Measurements from ENCODE around the gene CRNKL1. TPM values are rescaled to one million over a fixed set of nuclear protein-coding genes. Genes with fewer than 3 reads are reported as not detected.

The CRNKL1 gene
- 20.1 TPM for polyA plus RNA-seq (2013, experiment 1 of 2; ENCODE audit: insufficient read length)
- 20.1 TPM for polyA plus RNA-seq (2013, experiment 2 of 2; ENCODE audit: insufficient read length)

- peak; percentile 94 for DNase-seq
These were observed at the start of gene CRNKL1, which contains the start of gene CFAP61 for GRCh38 chr20:20052074-20052970. Gene CRNKL1 (minus strand): TSS chr20:20052466. CDS start chr20:20052342, 124 bp downstream. Gene CFAP61 (plus strand): TSS chr20:20052532. CDS start chr20:20056654, 4,122 bp downstream.

DNA sequence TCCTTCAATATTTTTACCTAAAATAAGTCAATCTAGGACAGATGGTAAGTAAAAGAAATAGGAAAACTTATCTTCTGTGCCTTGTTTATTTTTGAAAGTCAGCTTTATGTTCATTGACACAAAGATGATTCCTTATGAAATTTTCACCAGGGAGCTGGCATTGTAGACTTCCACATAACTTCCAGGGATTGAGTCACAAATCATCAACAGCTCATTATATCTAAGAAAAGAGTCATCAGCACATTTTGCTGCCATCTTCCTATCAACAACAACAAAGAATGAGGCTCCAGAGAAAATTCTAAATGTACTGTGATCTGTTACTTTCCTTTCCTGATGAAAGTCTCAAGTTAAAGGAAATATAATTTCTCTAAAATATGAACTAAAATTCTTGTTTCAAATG lies 48.6 kb upstream of the CRNKL1 start:
- DNase-seq, result no peak

GRCh38 chr20:20096421-20096820 lies 44.2 kb upstream of the CRNKL1 start:
- DNase-seq, result no peak

DNA sequence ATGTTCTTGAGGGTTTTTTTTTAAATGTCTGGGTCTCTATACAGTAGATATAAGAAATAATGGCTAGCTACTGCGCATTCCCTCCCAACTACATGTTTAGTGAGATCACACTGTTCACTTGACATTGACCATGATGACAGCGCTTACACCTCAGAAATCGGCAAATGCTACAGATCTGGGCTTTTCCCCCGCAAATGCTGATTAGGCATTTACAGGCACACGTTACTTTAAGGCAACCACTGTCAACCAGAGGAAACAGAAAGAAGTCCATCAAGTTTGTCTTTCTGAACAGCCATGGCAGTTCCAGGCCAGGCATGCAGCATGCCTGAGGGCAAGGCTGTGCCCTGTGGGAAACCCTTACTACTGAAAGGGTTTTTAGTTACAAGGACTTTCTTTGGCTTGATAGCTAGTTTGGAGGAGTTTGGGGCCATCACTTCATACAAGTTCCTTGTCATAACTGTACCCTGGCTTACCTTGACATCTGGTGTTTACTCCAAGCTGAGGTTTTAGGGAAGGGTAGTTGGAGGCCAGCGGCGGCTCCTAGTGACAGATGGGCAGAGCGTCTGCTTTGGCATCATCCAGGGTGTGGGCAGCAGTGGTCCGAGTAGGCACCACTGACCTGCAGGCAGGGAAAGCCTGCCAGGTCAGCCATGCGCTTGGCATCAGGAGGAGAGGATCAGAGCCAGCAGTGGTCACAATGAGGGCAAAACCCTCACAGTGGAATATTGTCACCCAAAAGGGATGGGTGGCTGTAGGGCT lies 43.0 kb upstream of the CRNKL1 start:
- DNase-seq, result no peak

- no peak for DNase-seq
These were observed 42.1 kb upstream of the CRNKL1 start for GRCh38 chr20:20094410-20094809.

GRCh38 chr20:20092827-20093226 lies 40.6 kb upstream of the CRNKL1 start:
- no peak for DNase-seq

DNA sequence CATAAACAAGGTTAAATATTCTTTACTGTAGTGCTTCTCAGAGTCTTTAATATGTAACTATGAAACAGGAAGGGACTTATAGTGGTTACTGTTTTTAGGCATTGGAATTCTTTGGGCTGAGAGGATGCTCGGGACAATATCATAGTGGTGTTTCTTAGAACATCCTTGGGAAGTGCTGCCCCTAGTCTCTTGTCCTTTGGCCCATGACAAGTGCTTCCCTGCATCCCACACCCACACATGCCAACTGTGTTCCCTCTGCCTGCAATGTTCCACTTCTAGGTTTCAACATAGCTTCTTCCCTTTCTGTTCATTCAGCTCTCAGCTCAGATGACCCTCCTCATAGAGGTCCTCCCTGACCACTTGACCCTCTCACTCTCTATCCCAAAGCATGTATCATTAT lies 37.7 kb upstream of the CRNKL1 start:
- DNase-seq, result no peak

DNA sequence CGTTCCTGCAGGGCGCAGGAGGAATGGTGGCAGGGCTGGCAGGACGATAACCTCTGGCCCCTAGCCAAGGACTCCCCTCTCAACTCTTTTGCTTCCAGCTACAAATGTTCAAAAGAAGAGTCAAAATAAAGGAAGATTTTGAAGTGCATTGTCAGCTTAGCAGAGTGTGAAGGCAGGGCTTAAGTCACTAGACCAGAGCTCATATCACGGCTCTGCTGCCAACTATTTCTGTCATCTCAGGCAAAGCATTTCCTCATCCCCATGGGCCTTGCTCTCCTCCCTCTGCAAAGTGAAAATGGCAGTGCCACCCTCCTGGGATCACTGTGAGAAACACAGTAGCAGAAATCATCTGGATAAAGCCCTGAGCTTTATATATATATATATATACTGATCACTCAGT lies 36.8 kb upstream of the CRNKL1 start:
- no peak for DNase-seq

DNA sequence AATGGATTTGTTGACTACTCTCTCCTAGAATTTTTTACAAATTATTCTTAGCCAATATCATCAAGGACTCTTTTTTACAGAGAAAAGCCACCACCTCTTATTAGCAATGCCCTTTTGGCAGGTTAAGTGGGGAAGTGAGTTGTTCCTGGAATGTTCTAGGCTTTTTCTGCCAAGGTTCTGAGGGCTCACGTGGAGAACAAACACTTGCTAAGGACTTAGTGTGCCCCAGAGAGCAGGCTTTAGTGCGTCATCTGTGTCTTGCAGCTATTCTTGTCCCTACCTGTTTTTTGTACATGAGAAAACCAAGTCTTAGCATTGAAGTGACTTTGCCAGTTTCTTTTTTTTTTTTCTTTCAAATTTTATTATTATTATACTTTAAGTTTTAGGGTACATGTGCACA lies 33.5 kb upstream of the CRNKL1 start:
- DNase-seq, result no peak

GRCh38 chr20:20085071-20085470 lies 32.8 kb upstream of the CRNKL1 start:
- no peak for DNase-seq

- DNase-seq, result no peak
These were observed 32.1 kb upstream of the CRNKL1 start for GRCh38 chr20:20084296-20084752.

- DNase-seq, result peak; percentile 34
These were observed 31.5 kb upstream of the CRNKL1 start for GRCh38 chr20:20083807-20084206.

DNA sequence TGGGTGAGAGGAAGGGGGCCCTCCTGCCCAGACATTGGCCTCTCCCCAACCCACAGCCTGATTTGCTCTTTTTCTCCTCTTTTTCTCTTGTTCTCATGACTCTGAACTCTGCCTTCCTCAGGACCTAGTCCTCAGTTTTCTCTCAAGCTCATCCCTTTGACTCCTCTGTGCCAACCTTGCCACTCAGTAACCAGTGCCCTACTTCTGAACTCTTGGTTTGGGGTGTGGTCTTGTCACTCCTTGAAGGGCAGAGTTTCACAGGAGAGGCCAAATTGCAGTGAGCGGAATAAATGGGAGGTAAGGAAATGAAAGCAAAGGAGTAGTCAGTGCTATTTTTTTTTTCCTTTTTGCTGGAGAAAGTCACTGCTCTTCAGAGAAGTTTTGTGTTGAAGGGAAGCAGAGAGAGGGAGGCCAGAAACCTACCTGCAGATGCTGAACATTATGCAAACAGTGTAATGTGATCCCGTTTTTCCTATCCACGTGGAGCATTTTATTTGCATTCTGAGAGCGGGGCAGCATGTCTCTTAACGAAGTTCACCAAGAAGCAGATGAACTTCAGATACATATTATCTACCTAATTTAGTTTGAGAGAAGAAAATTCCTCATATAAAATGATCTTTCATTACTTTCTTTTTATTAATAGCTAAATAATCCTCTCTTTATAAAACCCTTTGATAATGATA lies 27.0 kb upstream of the CRNKL1 start:
- no peak for DNase-seq

DNA sequence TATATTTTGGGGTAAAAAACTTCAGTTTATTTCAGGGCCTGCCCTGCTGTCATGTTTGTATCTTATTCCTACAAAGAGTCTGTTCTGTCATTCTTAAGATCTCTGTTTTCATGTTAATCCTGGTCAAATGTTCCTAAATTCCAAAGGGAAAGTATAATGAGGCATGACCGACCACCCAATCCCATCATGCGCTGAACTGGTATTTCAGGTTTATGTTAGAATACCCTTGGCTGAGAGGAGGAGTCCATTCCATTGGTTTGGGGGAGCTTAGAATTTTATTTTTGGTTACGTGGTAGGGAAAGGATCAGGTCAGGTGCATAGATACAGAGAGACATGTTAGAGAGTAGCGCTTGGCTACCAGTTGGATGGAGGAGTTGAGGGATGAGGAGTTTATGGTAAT lies 25.8 kb upstream of the CRNKL1 start:
- DNase-seq, result no peak

DNA sequence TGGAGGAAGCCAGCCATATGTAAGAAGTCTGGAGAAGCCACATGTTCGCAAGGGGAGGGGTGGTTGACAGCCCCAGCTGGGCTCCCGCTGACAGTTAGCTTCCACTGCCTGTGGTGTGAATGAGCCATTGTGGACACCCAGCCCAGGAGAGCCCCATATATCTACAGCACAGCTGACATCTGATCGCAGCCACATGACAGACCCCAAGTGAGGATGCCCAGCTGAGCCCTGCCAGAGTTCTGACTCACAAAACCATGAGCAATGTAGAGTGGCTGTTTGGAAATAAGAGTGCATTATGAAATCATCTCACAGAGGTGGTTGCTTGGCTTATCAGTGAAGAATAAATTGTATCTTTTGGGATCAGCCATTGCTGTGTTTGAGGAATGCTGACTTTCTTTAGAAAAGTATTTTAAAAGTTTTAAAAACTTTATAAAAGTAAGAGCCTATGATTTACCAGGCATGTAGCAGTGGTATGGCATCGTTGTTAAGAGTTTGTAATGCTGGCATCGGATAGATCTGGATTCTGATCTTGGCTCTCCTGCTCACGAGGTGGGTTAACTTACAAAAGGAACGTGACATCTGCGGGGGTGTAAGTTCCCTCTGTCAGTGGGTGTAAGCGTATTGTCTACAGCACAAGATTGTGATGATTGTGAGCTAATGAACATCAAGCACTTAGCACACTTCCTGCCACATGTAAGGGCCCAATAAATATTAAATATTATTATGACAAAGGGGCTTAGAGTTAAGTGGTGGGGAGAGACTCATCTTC lies 24.2 kb upstream of the CRNKL1 start:
- peak; percentile 89 for DNase-seq

DNA sequence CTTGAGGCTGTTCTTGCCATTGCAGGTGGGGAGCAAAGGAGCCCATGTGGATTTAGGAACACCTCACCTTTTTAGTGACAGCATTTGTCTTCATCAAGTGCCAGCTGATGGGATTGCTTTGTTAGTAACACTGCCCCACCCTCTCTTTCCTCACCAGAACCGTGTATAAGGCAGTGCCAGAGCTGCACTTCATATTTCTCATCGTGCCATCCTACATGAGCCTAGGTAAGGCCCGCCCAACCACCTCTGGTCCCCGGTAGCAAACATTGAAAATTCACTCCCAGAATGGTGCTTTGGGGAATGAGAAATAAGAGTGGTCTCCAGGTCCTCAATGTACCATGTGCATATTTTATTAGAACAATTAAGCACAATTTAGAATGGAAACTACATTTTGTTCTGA lies 22.8 kb upstream of the CRNKL1 start:
- no peak for DNase-seq

DNA sequence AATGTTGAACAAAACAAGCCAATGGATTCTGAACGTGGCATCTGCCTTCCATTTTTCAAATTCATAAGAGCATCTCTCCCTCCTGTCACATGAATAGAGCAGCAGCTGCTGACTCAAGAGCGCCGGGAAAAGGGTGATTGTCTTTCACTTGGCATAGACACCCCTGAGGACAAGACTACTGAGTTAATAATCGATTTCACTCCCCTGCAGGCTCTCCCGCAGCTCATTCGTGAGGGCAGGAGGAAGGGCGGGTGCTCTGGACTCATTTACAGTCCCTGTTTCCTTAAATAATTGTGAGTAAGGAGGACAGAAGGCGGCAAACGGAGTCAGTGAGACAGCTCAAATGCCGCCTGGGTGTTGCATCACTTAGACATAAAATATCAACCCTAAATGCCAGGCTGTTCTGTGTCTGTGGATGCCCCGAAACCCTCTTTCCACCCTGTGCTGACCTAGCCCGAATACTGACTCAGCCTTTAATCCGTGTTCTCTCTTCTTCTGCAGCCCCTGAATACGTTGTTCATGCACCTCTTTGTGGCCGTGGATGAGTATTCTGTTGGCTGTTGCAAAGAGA lies 21.6 kb upstream of the CRNKL1 start:
- DNase-seq, result no peak

- no peak for DNase-seq
These were observed 18.8 kb upstream of the CRNKL1 start for GRCh38 chr20:20070871-20071726.

DNA sequence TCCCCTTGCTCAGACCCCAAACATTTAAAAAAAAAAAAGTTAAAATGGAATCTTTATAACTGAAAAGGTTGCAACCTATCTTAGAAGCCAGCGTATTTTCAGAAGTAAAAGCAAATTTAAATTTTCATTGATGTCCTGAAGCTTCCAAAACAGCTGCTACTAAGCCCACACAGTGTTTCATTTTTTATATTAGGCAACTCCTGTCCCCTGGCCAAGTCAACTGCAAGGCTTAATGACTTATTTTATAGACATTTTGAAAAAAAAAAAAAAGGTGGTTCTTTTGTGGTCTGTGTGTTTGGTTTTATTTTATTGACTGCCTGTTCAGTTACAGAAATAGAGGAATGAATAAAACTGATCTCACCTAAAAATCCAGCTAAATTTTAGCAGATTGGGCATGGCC lies 13.1 kb upstream of the CRNKL1 start:
- DNase-seq, result no peak

- DNase-seq, result no peak
These were observed 11.9 kb upstream of the CRNKL1 start for GRCh38 chr20:20063941-20064702.

Measured in fibroblast of skin of scalp (primary cell).